UCSD-AML1 (cell line): ENCODE measurements around the gene ITPR2.

Experiments used
- DNase-seq: peaks from one replicate; lab custom pipeline; 2025; ENCODE audit not compliant: unreplicated experiment; lab: John Stamatoyannopoulos, UW

Gene ITPR2

DNA sequence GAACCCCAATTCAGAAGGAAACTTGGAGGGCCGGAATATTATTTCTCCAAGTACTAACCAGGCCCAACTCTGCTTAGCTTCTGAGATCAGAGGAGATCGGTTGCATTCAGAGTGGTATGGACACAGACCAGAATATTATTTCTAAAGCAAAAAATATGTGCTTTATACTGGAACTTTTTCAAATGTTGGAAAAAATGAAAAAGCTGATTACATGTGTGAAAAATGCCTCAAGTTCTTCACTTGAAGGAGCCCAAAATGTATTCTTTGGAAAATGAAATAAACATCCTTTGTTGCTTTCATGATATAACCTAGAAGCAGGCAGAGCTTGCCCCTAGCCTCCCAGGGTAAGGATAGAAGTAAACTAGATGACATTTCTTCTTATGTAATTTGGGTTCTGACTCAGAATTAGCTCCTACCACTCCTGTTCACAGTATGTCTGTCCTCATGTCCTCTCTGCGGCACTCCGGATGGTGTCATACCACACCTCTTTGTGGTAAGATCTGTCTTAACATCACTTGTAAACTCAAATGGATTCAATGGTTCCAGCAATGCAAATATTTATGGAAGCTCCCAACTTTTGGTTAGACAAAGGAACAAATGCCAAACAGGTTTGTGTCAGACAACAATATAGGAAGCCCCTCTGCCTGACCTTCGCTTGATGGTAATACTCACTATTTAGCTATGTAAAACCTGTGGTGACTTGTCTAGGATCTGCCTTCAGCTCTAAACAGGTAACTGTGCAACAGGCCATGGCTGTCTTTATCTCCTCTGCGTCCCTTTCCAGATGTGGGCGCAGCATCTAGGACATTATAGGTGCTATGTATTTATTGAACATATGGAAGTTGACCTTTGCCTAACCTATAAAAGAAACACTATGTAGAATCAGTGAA lies 459.1 kb downstream of the ITPR2 start:
- no peak for DNase-seq

DNA sequence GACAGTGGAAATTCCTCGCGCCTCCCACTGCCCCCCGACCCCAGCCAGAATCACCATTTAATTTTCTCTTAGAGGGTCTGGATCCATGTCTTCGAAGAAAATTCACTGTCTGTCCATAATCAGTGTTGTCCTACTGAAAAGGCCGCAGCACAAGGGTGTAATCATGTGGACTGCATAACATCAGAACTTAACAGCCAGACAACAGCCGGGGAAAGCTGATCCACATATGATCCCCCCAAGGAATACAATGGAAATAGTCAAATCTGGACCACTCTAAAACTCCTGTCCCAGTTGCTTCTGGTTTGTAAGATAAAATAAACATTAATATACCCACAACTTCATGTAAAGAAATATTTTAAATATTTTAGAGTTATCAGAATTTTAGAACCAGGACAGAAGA lies 460.1 kb downstream of the ITPR2 start:
- no peak for DNase-seq

GRCh38 chr12:26370098-26370497 lies 462.9 kb downstream of the ITPR2 start:
- DNase-seq, result no peak

DNA sequence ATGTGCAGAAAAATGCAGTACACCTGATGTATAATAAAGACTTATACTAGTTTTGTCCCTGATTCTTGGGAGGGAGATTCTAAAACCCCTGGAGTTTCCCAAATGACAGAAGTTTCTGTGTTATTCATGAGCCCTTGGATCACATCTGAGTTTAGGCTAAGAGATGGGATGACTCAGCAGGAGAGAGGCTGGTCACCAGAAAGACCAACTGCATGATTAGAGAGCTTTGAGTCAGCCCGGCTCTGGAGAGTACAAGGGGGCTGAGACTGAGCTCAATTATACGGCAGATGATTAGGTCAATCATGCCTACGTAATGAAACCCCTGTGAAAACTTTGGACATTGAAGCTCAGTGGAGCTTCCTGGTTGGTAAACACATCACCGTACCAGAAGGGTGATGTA lies 463.4 kb downstream of the ITPR2 start:
- DNase-seq, result no peak

DNA sequence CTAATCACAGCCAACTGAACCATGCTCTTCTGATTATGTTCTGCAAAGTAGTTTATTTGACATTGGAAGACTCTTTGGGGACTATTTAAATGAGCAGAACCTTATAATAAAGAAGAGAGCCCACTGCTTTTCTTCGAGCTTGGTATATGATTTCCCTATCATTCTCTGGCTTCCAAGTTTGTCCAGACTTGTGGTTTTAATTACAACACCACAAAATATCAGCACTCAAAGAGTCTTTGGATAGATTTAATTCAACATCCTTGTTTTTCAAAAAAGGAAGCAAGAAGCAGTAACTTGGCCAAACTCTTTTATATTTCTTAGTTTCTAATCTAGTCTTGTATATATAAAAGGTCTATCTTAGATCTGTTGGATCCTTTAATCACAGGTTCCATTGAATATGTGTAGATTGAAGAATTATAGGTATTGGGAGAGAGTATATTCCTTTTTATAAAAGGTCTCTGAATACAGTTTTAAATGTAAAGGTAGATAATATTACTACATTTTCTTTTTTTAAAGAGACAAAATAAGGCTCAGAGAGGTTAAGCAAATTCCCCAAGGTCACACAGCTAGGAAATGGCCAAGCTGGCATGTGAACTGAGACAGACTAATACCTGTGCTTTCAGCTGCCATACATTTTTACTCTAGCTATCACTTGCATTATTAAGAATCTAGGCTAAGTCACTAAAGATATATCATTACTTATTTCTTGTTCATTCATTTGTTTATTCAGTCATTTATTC lies 464.8 kb downstream of the ITPR2 start:
- DNase-seq, result no peak

DNA sequence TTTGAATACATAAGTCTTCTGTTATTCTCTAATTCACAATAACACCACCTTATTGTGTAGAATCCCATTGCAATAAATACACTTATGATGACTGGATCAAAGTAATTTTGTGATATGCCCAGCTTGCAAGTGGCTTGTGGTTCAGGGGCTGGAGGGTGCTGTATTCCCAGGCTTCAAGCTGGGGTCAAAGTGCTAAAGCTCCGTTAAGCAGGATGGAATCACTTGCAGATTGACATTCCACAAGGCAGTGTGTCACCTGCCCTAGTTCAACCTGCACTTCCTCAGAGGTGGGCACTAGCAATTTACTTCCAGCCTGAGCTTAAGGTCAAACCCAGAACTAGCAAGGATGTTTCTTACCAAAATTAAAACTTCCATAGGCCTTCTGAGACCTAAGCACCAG lies 471.0 kb downstream of the ITPR2 start:
- no peak for DNase-seq

GRCh38 chr12:26360062-26360461 lies 472.9 kb downstream of the ITPR2 start:
- peak; percentile 32 for DNase-seq

GRCh38 chr12:26359576-26359975 lies 473.4 kb downstream of the ITPR2 start:
- no peak for DNase-seq

- no peak for DNase-seq
Observed at GRCh38 chr12:26358651-26359050, 474.3 kb downstream of the ITPR2 start.

DNA sequence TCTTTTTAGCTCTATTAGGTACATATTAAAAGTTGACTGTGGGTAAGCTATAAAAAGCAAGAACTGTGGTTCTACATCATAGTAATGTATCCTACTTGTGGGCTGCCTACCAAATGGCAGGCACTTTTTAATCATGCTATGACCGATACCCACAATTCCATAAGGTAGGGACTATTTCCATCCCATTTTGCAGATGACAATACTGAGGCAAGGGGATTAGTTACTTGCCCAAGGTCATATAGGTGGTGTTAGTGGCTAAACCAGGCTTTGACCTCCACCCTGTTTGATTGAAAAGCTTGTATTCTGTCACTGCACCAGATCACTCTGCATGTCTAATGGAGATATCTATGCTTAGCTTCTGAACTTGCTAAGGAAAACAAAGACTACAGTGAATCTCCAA lies 485.7 kb downstream of the ITPR2 start:
- DNase-seq, result no peak

- DNase-seq, result no peak
Observed at GRCh38 chr12:26346736-26347135, 486.3 kb downstream of the ITPR2 start.

DNA sequence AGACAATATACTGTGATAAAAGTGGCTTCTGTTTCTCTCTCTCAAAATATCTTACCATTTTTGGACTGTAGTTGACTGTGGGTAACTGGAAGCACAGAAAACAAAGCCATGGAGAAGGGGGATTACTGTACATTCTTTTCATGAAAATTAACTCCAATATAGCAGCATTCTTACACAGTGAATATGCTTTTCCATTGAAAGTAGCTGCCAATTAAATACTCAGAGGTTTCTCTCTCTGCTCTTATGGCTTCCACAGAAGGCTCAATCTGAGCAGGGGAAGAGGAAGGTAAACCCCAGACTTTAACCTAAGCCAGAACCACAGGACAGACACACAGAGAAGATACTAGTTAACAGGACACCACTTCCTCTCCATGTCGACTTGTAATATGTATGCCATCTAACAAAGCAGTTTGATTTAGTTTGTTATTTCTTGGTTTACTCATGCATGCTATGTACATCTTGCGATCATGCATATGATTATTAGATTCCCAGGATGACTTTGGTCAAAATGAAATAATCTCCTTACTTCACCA lies 487.5 kb downstream of the ITPR2 start:
- no peak for DNase-seq

DNA sequence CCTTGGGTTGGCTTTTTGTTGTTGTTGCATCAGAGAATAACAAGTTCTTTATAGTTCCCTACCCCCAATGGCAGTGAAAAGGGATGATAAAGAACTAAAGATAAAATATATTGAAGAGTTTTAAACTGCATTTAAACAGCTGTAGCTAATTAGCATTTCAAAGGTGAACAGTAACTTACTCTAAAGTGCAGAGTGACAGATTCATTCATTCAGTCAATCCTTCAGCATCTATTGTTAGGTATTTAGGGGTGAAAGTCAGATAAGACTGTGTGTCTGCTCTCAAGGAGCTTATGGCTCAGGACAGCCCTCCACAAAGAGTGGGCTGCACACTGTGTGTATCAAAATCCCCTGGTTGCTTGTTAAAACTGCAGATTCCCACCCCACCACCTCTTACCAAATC lies 491.5 kb downstream of the ITPR2 start:
- DNase-seq, result no peak

DNA sequence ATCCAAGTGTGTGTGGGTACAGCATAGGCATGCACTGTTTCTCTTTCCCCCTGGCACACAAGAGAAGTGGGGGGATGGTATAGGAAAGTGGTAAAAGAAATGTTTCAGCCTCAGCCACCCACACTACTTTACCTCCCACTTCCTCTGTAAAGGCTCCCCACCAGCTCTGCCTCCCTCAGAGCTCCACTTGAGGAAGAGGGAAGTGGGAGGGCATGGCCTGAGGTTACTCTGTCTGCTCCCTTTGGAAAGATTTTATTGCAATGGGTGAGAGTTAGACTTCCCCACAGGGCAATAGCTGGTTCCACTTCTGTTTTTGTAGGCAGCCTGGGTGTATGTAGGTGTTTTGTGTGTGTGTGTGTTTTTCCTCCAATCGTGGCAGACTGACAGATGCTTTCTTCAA lies 492.3 kb downstream of the ITPR2 start:
- peak; percentile 69 for DNase-seq

GRCh38 chr12:26339976-26340375 lies 493.0 kb downstream of the ITPR2 start:
- no peak for DNase-seq

DNA sequence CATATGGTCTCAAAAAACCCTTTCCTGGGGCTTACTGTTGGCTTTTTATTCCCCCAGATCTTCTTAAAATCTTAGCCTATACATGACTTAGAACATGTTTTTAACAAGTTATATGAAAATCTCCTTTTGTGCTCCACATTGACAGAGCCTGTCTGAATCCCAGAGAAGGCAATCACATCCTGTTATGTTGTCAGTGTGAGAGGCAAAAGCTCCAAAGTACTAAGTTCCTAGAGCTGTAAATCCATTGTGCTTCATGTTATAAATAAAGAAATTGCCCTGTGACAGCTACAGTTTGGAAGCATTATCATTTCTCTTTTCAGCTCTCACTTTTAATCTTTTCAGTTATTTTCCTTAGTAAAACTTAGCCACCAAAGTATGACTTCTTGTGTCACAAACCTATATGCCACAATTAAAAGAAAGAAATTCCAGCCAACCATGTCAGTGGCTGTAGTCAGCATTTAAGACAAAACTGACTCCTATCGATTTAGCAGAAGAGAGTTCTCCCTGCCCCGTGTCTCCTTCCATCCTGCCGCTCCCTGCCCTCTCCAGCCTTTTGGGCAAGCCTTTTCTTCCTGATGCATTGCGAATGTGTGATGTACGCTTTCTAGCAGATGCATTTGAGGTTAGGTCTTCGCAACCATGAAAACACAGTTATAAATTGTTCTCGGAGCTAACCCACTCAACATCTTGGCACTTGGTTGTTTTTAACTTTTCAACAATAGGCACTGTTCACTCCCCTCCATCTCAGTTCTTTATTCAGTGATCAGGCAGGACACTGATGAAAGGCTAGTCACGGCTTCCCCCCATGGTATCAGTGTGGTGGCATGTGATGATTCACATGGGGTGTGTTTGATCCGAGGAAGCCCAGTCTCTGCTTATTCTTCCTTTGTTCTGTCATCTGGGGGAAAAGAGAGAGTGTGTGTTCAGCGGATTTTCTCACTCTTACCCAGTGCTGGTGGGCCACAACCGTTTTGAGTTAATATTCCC lies 494.1 kb downstream of the ITPR2 start:
- DNase-seq, result no peak

DNA sequence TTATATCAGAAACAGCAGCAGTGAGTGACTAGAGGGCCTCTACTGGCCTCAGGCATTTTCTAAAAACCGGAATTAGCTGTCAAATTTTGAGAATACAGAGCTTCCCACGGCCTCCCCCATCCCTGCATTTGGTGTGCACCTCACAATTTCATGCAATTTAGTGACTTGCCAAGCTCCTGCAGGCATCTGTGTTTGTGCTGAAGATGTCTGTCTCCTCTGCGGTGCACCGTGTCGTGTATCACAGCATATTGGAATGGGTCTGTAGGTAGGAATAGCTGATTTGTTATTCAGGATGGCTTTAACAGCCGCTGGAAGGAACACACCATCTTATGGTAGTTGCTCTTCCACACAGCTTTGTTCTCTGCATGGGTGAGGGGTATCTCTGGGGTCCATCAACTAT lies 497.3 kb downstream of the ITPR2 start:
- no peak for DNase-seq

GRCh38 chr12:26334621-26335124 lies 498.3 kb downstream of the ITPR2 start:
- peak; percentile 28 for DNase-seq

DNA sequence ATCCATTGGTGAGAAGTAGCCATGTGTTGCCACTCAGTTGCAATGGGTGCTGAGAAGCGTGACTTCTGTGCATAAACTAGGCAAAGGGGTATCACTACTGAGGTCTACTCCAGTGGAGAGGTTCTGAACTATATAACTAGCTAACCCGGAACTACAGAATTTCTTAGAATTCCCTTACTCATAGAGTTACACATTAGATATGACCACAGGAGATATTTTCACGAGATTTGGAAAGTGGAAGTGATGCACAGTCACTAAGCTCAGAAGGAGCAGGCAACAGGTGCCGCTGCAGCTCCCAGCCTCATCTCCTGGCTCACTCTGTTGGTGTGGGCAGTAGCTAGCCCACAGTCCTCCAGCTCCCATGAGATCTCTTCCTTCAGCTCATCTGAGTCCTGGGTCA lies 501.0 kb downstream of the ITPR2 start:
- no peak for DNase-seq

DNA sequence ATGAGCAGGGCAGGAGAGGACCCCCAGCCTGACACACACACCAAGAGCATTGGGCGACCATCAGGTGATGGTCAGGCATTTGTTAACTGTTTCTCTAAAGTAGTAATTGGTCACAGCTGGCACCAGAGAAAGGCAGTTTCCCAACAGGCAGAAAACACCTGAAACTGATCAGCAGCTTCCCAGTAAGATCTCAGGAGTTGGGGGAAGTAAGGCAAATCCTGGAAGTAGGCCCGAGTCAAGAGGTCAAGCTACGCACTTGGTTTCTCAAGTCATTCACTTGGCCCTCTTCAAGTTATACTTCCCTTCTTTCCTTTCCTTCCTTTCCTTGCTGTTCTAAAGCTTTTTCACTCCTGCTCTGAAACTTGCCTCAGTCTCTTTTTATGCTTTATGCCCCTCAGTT lies 501.9 kb downstream of the ITPR2 start:
- no peak for DNase-seq
